GM12873 (cell line): ENCODE data around the gene SRXN1.

ENCODE experiments used
- CTCF ChIP-seq: IDR thresholded peaks from 2 replicates; pipeline ENCODE4 v1.5.1; 2012; ENCODE audit warnings: low read depth, mild to moderate bottlenecking, moderate library complexity, low read length, control low read depth; ENCODE audit not compliant: insufficient read depth; ENCODE audit errors: missing control alignments

SRXN1 gene

GRCh38 chr20:623704-624103 lies 29.3 kb downstream of the SRXN1 start:
- TF ChIP-seq CTCF, result no peak

GRCh38 chr20:623021-623420 lies 30.0 kb downstream of the SRXN1 start:
- TF ChIP-seq CTCF, result no peak

GRCh38 chr20:622161-622560 lies 30.8 kb downstream of the SRXN1 start:
- no peak for TF ChIP-seq CTCF

GRCh38 chr20:621125-621756 lies 31.8 kb downstream of the SRXN1 start:
- TF ChIP-seq CTCF, result no peak

GRCh38 chr20:620246-620645 lies 32.8 kb downstream of the SRXN1 start:
- no peak for TF ChIP-seq CTCF

GRCh38 chr20:618980-619379 lies 34.0 kb downstream of the SRXN1 start:
- TF ChIP-seq CTCF, result no peak

- TF ChIP-seq CTCF, result no peak
These were observed 34.9 kb downstream of the SRXN1 start for GRCh38 chr20:617934-618690.
